GM18867 (cell line): ENCODE results near the gene MRPL28.
"Not testable (repeated sequence)": the region's sequence is repeated elsewhere in the genome, so short reads cannot be mapped to it uniquely, and the experiment has no call there.

Experiments used
- ATAC-seq: cut with Tn5 transposase; IDR thresholded peaks from one replicate; pipeline ENCODE4 v1.9.1; 2021; ENCODE audit warnings: mild to moderate bottlenecking, moderate library complexity; ENCODE audit not compliant: unreplicated experiment

The MRPL28 gene

DNA sequence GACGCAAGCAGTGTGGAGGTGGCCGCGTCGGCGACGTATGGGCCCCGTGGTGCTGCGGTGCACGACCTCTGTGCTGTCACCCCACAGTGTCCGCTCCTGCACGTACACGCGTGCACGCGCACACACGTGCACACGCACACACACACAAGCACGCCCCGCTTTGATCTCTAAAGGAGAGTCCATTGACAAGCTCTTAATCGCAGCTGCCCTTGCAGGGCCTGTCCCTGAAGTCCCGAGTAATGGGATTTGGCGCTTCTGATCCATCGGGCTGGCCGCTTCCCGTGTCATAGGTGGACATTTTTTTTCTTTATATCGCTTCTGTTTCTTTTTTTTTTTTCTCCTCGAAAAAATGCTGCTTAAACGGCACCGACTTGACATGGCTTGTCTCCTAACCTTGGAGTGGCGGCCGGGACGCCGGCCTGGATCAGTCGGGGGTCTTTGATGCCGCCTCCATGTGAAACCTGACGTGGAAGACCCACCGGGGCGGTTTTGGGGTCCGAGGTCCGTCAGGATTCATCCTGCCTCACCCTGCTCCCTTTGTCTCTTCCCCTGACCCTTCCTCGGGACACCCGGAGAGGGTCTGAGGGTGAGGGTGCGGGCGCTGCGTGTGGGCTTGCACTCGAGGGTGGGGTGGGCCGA lies 9.5 kb downstream of the MRPL28 start:
- no peak for ATAC-seq

GRCh38 chr16:359871-360697 lies 10.3 kb downstream of the MRPL28 start:
- no peak for ATAC-seq

DNA sequence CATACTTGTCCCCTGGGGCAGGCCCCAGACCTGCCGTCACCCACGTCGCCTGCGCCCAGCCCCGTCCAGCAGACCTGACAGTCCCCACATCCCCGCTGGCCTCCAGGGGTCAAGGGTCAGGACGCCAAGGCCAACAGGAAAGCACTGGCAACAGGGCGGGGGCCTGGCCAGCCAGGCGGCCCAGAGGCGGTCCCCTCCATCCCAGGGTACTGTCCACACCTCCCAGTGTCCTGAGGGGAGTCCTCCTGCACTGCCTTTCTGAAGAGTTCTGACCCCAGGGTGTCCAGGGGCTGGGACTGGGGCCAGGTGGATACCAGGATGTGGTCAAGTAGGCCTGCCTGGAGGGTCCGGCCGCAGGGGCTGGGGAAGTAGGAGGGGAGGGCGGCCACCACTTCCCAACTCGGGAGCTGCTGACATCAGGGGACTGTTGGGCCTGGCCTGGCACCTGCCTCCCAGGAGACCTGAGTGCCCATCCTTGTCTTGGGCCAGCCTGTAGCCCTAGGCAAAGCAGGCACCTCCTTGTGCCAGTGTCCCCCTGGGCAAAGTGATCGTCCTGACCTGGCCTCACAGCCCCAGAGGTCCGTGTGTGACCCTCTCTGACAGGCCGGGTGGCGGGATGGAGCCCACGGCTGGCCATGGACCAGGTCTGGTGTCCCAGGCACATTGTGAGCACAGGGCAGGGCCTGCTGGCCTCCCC lies 11.1 kb downstream of the MRPL28 start:
- ATAC-seq: no peak

- ATAC-seq: no peak
These were observed 13.6 kb downstream of the MRPL28 start for GRCh38 chr16:356741-357140.

DNA sequence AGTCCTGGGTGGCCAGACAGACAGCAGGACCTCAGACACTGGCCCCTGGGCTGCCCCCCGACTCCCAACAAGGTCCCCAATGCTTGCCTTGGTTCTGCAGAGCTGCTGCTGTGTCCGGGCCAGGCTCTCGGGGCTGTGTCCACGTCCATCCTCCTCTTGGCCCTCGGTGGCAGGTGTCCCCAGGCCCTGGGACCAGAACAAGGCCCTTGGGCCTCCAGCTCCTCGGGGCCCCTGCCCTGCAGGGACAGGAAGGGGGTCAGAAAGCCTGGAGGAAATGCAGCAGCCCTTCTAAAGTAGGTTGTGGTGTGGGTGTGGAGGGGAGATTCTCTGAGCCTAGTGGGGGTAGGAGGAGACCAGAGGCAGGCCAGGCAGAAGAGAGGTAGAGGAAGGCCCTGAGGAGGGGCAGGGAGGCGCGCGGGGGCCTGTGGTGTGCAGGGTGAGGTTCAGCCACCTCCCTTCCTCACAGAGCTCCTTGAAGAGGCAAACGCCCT lies 15.3 kb downstream of the MRPL28 start:
- ATAC-seq: no peak

GRCh38 chr16:354291-354881 lies 16.0 kb downstream of the MRPL28 start:
- no peak for ATAC-seq

GRCh38 chr16:353404-354290 lies 16.7 kb downstream of the MRPL28 start:
- no peak for ATAC-seq

DNA sequence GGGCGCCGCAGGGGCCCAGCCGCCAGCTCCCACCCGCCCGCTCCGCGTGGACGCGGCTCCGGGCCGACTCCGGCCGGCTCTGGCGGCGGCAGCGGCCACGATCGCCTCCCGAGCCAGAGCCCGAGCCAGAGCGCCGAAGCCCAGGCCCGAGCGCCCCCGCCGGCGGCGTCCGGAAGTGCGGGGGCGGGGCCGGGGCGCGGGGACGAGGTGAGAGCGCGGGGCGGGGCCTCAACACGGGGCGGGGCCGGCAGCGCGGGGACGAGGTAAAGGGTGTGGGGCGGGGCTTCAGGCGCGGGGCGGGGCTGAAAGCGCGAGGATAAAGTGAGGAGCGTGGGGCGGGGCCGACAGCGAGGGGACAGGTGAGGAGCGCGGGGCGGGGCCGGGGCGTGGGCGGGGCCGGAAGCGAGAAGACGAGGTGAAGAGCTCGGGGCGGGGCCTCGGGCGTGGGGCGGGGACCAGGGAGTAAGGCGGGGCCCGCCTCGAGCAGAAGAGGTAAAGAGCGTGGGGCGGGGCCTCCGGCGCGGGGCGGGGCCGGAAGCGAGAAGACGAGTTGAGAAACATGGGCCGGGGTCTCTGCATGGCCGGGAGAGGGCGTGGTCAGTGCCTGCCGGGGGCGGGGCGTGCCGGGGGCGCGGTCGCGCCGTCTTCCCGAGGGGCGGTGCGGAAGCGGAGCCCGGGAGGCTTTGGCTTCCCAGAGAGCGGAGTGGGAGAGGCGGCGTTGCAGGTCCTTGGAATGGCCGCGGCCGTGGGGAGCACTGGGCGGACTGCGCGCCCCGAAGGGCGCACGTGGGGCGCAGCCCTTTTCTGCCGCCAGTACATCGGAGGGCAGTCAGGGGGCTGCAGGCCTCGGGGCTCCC lies 17.6 kb downstream of the MRPL28 start, which contains the start of gene AXIN1:
AXIN1 (minus strand) TSS at position 177 of the 857 bp plus-strand sequence. CDS start 5,698 bp downstream, outside the sequence.
- ATAC-seq: peak; percentile 63

DNA sequence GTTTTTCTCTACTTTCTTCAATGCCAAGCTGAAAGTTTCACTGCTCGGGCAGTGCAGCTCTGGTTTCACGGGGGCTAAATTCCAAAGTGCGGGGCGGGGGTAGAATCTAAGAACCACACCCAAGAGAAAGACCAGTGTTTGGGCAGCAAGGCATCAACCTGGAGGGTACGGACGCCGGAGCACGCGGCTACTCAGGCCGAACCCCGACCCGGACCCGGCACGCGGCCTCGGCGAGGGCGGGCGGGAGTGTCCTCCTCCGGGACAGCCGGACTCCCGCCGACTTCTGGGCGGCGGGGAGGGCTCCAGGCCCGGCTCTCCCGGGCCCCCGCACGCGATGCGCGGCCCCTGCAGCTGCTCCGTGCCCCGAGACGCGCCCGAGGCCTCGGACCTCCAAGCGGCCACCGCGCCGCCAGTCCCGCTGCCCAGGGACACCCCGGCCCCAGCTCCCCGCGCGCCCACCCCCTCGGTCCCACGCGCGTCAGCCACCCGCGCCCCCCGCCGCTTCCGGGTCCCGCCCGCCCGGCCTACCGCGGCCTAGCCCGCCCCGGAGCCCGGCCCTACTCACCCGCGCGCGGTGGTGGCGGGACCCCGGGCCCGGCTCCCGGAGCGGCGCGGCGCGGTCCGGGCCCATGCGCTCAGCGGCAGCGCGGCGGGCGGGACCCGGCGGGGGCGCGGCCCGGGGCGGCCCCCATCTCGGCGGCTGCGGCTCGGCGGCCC lies 18.4 kb downstream of the MRPL28 start:
- peak; percentile 27 for ATAC-seq

DNA sequence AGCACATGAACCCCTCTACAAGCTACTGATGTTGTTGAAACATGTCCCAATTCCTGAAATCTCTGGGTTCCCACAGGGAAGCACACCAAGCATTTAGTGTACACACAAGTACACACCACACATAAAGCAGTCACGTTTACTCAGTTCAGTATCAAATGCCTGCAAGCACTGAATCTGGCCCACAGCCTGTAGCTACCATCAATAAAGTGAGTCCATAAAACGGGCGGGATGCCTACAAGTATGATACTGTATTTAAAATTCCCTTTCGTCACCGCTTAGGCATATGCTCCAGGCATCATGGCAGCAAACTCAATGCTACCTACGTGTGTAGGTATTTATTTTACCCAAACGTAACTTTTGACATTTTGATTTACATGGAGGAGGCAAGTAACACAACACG lies 20.1 kb downstream of the MRPL28 start:
- no peak for ATAC-seq

DNA sequence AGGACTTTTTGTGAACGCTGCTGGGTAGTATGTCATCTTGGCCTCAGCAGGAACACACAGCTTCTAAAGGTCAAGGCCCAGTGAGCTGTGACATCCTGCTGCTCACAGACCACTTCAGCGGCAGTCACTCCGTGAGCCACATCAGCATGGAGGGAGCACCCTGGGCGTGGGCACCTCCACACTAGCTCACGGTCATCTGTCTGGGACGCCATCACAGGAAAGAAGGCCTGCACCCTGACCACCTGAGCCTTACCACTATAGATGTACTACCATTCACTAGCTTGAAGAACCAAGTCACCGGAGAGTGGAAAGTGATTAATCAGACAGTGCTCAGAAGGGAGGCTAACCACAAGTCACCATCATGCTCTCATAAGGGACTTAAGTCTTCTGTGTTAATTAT lies 21.1 kb downstream of the MRPL28 start:
- no peak for ATAC-seq

- ATAC-seq: not testable (repeated sequence)
These were observed 21.8 kb downstream of the MRPL28 start for GRCh38 chr16:348495-348894.

- ATAC-seq: no peak
These were observed 23.1 kb downstream of the MRPL28 start for GRCh38 chr16:347203-347602.

- ATAC-seq: no peak
These were observed 23.8 kb downstream of the MRPL28 start for GRCh38 chr16:346587-346986.

DNA sequence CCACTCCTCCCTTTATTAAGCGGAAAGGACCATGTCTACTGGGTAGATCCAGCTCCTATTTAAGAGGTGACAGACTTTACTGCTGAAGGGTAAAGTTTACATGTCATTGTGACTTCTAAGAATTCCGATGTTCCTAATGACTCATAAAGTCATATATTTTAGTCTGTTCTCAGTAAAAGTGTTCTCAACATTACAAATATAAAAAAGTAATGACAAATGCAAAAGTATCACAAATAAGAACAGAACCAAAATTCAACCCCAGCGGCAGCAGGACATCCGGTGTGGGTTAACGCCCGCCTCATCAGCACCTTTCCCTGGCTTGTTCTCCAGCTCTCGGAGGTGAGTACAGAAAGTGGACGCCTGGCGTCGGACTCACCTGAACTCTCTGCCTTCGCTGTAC lies 24.6 kb downstream of the MRPL28 start:
- no peak for ATAC-seq

DNA sequence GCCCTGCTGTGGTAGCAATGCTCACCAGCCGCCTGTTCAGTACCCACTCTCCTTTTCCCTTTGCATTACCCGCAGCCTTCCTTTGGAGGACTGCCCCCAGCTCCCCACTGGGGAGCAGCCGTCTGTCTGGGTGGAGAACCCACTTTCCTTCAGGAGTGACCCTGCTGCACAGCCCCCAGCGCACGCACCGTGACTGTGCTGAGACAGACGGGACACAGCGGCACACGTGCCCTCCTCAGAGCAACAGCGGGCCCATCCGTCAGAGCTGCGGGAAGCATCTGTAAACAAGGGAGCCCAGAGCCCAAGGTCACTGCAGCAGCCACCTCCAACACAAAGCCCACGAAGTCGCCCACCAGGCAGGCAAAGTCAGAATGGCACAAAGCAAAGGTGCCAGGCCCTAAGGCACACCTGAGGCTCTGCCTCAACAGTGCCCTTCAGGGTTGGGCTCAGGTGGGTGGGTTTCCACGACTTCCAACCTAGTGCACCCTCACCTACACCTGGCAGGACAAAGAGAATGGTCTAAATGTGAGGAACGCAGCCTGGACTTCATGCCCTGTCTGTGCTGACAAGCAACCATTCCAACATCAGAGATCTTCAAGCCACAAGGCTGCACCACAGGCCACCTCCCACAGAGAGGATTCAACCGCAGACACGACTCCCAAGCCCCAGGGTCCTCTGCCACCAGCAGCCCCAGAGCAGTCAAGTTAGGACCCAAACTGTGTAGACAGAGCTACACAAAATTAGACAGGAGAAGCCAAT lies 27.7 kb downstream of the MRPL28 start:
- no peak for ATAC-seq

DNA sequence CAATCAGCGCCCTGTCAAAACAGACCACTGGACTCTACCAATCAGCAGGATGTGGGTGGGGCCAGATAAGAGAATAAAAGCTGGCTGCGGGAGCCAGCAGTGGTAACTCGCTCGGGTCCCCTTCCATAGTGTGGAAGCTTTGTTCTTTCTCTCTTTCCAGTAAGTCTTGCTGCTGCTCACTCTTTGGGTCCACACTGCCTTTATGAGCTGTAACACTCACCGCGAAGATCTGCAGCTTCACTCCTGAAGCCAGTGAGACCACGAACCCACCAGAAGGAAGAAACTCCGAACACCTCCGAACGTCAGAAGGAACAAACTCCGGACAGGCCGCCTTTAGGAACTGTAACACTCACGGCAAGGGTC lies 28.4 kb downstream of the MRPL28 start:
- not testable (repeated sequence) for ATAC-seq
